Subcutaneous adipose tissue (tissue), 4 donors: ENCODE data around the gene MYO5A. TPM values are rescaled to one million over a fixed set of nuclear protein-coding genes. Genes with fewer than 3 reads are reported as not detected.

ENCODE experiments used
- CTCF ChIP-seq: fragments of 450-650 bp; IDR thresholded peaks from one replicate; pipeline ENCODE4 v1.5.1; 2016; ENCODE audit warnings: low read depth, mild to moderate bottlenecking, control low read depth, antibody characterized with exemption, moderate library complexity
- total RNA-seq, 4 donors: library from RNA; depleted of rRNA; stranded (reverse); fragments of >200 nt; gene quantifications; one replicate each; pipeline ENCODE4 v1.1.0, GENCODE V29; 2016

MYO5A gene
- total RNA-seq, 4 donors from 2014 or later: 54.6 to 121 (median 99.4) TPM

GRCh38 chr15:52527911-52528563 is 643 bp downstream of the MYO5A start:
- TF ChIP-seq CTCF: no peak

- TF ChIP-seq CTCF: no peak
Observed at GRCh38 chr15:52527196-52527910, 1.3 kb downstream of the MYO5A start.

GRCh38 chr15:52524223-52525136 is 4.2 kb downstream of the MYO5A start:
- TF ChIP-seq CTCF: no peak

GRCh38 chr15:52523647-52524046 is 5.0 kb downstream of the MYO5A start:
- TF ChIP-seq CTCF: no peak

- TF ChIP-seq CTCF: no peak
Observed at GRCh38 chr15:52523192-52523591, 5.5 kb downstream of the MYO5A start.

GRCh38 chr15:52521682-52522081 is 7.0 kb downstream of the MYO5A start:
- no peak for TF ChIP-seq CTCF

- TF ChIP-seq CTCF: no peak
Observed at GRCh38 chr15:52520421-52520820, 8.3 kb downstream of the MYO5A start.
